Brain microvascular endothelial cell (primary cell): Measurements from ENCODE around the gene MATN1.

ENCODE experiments used
- DNase-seq: peaks from one replicate; pipeline ENCODE4 v3.0.0-alpha.2; 2020
- H3K27ac ChIP-seq: fragments of 250-450 bp; sonication (Bioruptor Pico); 2 replicates; pipeline ENCODE4 v1.5.1; 2020; ENCODE audit warnings: mild to moderate bottlenecking, moderate library complexity
- H3K27me3 ChIP-seq: fragments of 250-450 bp; sonication (Bioruptor Pico); replicated peaks from 2 replicates; pipeline ENCODE4 v1.5.1; 2020; ENCODE audit warnings: mild to moderate bottlenecking
- H3K36me3 ChIP-seq: fragments of 250-450 bp; sonication (Bioruptor Pico); replicated peaks from 2 replicates; pipeline ENCODE4 v1.5.1; 2020; ENCODE audit warnings: mild to moderate bottlenecking
- H3K4me3 ChIP-seq: 2 replicates; pipeline ENCODE4 v1.5.1; 2011; ENCODE audit warnings: low read depth, mild to moderate bottlenecking, control low read depth, low read length, moderate library complexity
- in situ Hi-C: cut with HindIII; loops from 2 replicates; pipeline ENCODE4 v1.10.0; 2017; ENCODE audit warnings: low sequenced_read_pairs, low pct_ligation_motif_present
- TF ChIP-seq, protein P1 (sequence below): IDR thresholded peaks from 2 replicates; pipeline ENCODE4 v1.5.1; 2011; ENCODE audit warnings: low read depth, mild to moderate bottlenecking, moderate library complexity, low read length, control low read depth, inconsistent platforms; ENCODE audit errors: missing control alignments

MATN1 gene

DNA sequence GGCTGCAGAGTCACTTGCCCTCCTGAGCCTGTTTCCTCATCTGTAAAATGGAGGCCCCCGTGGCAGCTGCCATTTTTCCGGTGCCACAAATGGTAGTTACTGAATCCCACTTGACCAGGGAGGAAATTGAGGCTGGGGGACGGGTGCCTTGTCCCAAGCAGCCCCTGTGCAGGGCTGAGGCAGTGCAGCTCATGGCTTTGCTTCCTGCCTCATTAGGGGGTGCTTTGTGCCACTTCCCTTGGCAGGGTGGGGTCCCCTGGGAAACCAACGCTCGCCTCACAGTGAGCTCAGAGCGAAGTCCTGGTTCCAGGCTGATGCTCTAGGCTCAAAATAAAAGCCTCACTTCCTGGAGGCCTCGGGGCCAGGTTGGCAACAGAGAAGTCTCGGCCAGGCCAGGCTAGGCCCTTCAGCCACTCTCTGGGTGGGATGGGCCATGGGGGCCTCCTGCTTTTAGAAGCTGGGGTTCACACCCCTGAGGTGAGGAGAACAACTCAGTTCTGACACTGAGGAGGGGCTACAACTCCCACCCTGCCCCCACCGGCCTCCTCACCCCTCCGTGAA lies 27.4 kb upstream of the MATN1 start:
- TF ChIP-seq, protein P1, sequence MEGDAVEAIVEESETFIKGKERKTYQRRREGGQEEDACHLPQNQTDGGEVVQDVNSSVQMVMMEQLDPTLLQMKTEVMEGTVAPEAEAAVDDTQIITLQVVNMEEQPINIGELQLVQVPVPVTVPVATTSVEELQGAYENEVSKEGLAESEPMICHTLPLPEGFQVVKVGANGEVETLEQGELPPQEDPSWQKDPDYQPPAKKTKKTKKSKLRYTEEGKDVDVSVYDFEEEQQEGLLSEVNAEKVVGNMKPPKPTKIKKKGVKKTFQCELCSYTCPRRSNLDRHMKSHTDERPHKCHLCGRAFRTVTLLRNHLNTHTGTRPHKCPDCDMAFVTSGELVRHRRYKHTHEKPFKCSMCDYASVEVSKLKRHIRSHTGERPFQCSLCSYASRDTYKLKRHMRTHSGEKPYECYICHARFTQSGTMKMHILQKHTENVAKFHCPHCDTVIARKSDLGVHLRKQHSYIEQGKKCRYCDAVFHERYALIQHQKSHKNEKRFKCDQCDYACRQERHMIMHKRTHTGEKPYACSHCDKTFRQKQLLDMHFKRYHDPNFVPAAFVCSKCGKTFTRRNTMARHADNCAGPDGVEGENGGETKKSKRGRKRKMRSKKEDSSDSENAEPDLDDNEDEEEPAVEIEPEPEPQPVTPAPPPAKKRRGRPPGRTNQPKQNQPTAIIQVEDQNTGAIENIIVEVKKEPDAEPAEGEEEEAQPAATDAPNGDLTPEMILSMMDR, result no peak
- Histone ChIP-seq H3K36me3 (no peaks in the 10 kb centered on the region), H3K27ac (no peak overlapping the region)

DNA sequence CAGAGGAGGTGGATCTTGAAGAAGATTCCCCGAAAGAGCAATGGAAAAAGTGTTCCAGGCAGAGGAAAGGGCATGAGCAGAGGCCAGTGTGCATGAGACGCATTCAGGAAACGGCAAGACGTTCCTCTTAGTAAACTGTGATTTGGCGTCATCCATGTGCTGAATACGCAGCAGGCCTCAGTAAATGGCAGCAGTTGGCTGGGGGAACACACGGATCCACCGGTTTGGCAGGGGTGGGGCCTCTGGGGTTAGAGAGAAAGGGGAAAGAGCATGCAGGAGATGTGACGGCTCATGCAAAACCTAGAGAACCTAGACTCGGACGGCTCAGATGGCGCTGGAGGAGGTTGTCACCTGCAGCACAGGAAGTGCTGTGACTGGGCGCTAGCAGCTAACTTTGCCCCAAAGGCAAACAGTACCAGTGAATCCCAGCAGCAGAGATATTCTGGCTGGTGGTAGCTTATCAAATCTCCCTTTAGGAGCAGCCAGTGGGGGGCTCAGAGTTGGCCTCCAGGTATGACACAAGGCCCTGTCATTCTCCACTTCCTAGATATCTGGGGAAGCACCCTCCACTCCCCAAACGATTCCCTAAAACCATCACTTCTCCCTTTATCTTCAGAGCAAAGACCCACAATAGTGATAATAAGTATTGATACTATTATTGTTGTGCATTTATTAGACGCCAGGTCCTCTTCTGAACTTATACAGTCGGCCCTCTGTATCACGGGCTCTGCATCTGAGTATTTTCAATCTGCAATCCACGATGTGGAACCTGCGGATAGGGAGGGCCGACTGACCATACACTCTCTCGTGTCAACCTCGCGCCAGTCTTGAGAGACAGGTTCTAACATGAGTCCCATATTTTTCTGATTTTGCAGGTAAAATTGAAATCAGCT lies 26.6 kb upstream of the MATN1 start:
- Histone ChIP-seq H3K27me3 (peaks cover 20% of the 10 kb centered on the region), H3K4me3 (no peak overlapping the region), H3K27ac (no peak overlapping the region), H3K36me3 (no peaks in the 10 kb centered on the region)
- DNase-seq, result no peak
- TF ChIP-seq, protein P1, result no peak
- in situ Hi-C loops, result no loop called here

More for the DNA sequence above, 27.4 kb upstream of the MATN1 start:
- Histone ChIP-seq H3K4me3 (no peak overlapping the region), H3K27me3 (peaks cover 19% of the 10 kb centered on the region)
- DNase-seq, result no peak
- in situ Hi-C loops, result no loop called here

DNA sequence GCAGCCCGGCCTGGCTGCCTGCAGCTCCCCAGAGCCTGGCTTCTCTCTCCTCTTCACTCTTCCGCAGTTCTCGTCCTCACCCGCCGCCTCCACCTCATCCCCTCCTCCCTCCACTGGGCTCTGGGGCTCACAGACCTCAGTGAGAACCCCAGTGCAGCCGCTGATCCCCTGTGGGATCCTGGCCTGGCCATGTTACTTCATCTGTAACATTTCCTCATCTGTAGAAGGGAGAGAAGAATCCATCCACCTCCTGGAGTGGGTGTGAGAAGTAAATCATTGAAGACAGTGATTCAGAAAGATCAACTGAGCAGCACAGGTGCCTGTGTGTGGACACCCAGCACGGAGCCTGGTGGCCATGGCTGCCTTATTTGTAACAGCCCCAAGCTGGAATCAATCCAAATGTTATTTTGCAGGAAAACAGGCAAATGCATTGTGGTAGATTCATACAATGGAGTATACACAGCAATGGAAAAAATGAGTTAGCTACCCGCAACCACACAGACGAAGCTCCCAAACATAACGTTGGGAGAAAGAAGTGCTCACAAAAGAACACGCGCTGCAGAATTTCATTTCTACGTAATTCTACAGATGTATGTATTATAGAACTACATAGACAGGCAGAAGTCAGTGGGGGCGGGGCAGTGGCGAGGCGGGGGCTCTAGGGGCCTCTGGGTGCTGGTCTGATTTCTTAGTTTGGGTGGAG lies 25.5 kb upstream of the MATN1 start:
- DNase-seq, result no peak
- Histone ChIP-seq H3K36me3 (no peaks in the 10 kb centered on the region), H3K27me3 (peaks cover 19% of the 10 kb centered on the region), H3K4me3 (no peak overlapping the region), H3K27ac (no peak overlapping the region)
- in situ Hi-C loops, result no loop called here
- TF ChIP-seq, protein P1, result no peak

DNA sequence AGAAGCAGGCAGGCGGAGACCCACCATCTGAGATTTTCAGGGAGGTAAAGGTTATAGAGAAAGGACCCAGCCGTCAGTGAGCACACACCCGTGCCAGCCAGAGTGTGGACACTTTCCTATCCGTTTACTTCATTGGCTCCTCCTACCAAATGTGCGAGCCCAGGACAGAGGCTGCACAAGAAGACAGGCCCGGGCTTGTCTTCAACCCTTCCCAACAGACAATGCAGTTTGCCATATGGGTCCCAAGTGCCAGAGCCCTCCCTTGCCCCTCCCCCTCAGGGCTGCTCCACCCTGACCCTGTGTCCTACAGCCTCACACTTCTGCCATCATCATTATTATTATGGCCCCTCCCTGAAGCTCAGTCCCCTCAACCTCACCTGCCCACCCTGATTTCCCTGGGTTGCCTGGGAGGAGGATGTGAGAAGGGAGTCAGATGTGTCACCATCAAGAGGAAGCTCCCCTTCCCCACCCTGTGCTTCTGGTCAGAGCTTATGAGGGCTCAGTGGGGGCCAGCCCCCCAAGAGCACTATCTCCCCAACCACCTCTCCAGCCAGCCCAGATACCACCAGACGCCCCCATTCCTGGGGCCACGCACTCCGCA lies 24.8 kb upstream of the MATN1 start:
- Histone ChIP-seq H3K27me3 (peaks cover 14% of the 10 kb centered on the region), H3K4me3 (no peak overlapping the region)

More for the DNA sequence above, 24.8 kb upstream of the MATN1 start:
- TF ChIP-seq, protein P1, result no peak
- H3K27ac ChIP-seq, result no peak overlapping the region
- no peaks in the 10 kb centered on the region for H3K36me3 ChIP-seq
- DNase-seq, result no peak
- in situ Hi-C loops, result no loop called here
